OCI-LY1 (cell line): ENCODE measurements around the gene GRIK3.

ENCODE experiments used
- EZH2 ChIP-seq: fragments of 200-600 bp; sonication (generic), shearing (Covaris generic); IDR thresholded peaks from 2 replicates; pipeline ENCODE4 v1.8.0; 2017; ENCODE audit warnings: borderline replicate concordance, mixed run types, mild to moderate bottlenecking, antibody characterized with exemption, low read length, moderate library complexity, mixed read lengths
- TF ChIP-seq, protein P1 (sequence below): fragments of 200-600 bp; sonication (generic), shearing (Covaris generic); IDR thresholded peaks from 2 replicates; pipeline ENCODE4 v1.5.1; 2017; ENCODE audit warnings: mild to moderate bottlenecking, antibody characterized with exemption, low read length, moderate library complexity, mixed read lengths

DNA sequence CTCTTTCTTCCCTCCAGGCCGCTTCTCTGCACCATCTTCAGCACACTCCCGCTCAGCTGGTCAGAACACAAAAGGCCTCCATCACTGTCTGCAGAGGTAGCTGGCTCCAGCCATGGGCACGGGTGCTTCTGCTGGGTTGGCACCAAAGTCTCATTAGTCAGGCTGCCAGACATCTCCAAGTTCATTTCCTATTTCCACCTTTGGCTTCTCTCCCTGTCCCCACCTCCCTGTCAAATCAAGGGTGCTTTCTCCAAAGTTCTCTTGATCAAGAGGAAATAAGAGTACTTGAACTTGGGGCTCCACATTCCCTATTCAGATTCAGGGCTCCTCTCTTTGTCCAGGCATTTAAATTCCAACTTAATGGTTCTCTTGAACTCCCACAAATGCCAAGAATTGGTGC, 33.9 kb upstream of the GRIK3 start:
- no peak for TF ChIP-seq EZH2
- TF ChIP-seq, protein P1, sequence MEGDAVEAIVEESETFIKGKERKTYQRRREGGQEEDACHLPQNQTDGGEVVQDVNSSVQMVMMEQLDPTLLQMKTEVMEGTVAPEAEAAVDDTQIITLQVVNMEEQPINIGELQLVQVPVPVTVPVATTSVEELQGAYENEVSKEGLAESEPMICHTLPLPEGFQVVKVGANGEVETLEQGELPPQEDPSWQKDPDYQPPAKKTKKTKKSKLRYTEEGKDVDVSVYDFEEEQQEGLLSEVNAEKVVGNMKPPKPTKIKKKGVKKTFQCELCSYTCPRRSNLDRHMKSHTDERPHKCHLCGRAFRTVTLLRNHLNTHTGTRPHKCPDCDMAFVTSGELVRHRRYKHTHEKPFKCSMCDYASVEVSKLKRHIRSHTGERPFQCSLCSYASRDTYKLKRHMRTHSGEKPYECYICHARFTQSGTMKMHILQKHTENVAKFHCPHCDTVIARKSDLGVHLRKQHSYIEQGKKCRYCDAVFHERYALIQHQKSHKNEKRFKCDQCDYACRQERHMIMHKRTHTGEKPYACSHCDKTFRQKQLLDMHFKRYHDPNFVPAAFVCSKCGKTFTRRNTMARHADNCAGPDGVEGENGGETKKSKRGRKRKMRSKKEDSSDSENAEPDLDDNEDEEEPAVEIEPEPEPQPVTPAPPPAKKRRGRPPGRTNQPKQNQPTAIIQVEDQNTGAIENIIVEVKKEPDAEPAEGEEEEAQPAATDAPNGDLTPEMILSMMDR, result no peak
